ENCODE measurements around the gene ITGB2.

The ITGB2 gene

GRCh38 chr21:44896561-44897286 is 24.0 kb downstream of the ITGB2 start:
- no peak overlapping the region for H3K4me3 ChIP-seq (ENCODE audit: low read depth, low read length)
- DNase-seq (ENCODE audit: low read depth): no peak
- no peak for TF ChIP-seq CTCF (IDR thresholded peaks at IDR 0.05; ENCODE audit: control insufficient read depth, extremely low read depth, insufficient read depth)

GRCh38 chr21:44895859-44896258 is 24.8 kb downstream of the ITGB2 start:
- TF ChIP-seq CTCF (IDR thresholded peaks at IDR 0.05; ENCODE audit: control insufficient read depth, extremely low read depth, insufficient read depth): no peak
- no peak overlapping the region for H3K4me3 ChIP-seq (ENCODE audit: low read depth, low read length)
- no peak for DNase-seq (ENCODE audit: low read depth)

GRCh38 chr21:44894687-44895302 is 25.9 kb downstream of the ITGB2 start:
- no peak for TF ChIP-seq CTCF (IDR thresholded peaks at IDR 0.05; ENCODE audit: control insufficient read depth, extremely low read depth, insufficient read depth)
- H3K4me3 ChIP-seq (ENCODE audit: low read depth, low read length): no peak overlapping the region
- no peak for DNase-seq (ENCODE audit: low read depth)

GRCh38 chr21:44893948-44894656 is 26.6 kb downstream of the ITGB2 start:
- TF ChIP-seq CTCF (IDR thresholded peaks at IDR 0.05; ENCODE audit: control insufficient read depth, extremely low read depth, insufficient read depth): no peak
- H3K4me3 ChIP-seq (ENCODE audit: low read depth, low read length): no peak overlapping the region
- DNase-seq (ENCODE audit: low read depth): no peak

- TF ChIP-seq CTCF (IDR thresholded peaks at IDR 0.05; ENCODE audit: control insufficient read depth, extremely low read depth, insufficient read depth): no peak
These were observed 27.5 kb downstream of the ITGB2 start for GRCh38 chr21:44893278-44893556.

GRCh38 chr21:44892536-44893277 is 28.0 kb downstream of the ITGB2 start:
- DNase-seq (ENCODE audit: low read depth): no peak
- H3K4me3 ChIP-seq (ENCODE audit: low read depth, low read length): no peak overlapping the region
- peak; percentile 75 for TF ChIP-seq CTCF (IDR thresholded peaks at IDR 0.05; ENCODE audit: control insufficient read depth, extremely low read depth, insufficient read depth)

More at GRCh38 chr21:44893278-44893556, 27.5 kb downstream of the ITGB2 start:
- DNase-seq (ENCODE audit: low read depth): no peak
- no peak overlapping the region for H3K4me3 ChIP-seq (ENCODE audit: low read depth, low read length)
